ENCODE data around the gene CFAP300. TPM values are rescaled to one million over a fixed set of nuclear protein-coding genes. Genes with fewer than 3 reads are reported as not detected.

Gene CFAP300
- total RNA-seq, 2 donors from 2014 or later: not detected

- Mint-ChIP-seq H3K4me3 (no peak overlapping the region), H3K36me3 (ENCODE audit: insufficient read depth in 2 of 2) (no peaks in the 10 kb centered on the region), H3K27ac (no peak overlapping the region), H3K9me3 (no peaks in the 10 kb centered on the region), H3K27me3 (ENCODE audit: low read depth) (peaks cover 14% of the 10 kb centered on the region), H3K4me1 (ENCODE audit: low read depth) (no peaks in the 10 kb centered on the region)
- DNase-seq (no peak), ATAC-seq (replicated peaks in 1 of 2) (no peak)
These were observed 52.5 kb downstream of the CFAP300 start for GRCh38 chr11:102099755-102100154.

GRCh38 chr11:102108734-102109440 is 61.6 kb downstream of the CFAP300 start:
- no peak for DNase-seq
- H3K4me3 Mint-ChIP-seq: peak overlapping the region; percentile 94 to 97
- no peak overlapping the region for H3K27ac Mint-ChIP-seq
- peaks cover 10% of the 10 kb centered on the region for H3K4me1 Mint-ChIP-seq (ENCODE audit: low read depth)
- no peaks in the 10 kb centered on the region for H3K9me3 Mint-ChIP-seq
- peaks cover 57% of the 10 kb centered on the region for H3K27me3 Mint-ChIP-seq (ENCODE audit: low read depth)
- ATAC-seq (replicated peaks in 1 of 2): no peak
- peaks cover 2% of the 10 kb centered on the region in 2 donors for H3K36me3 Mint-ChIP-seq (ENCODE audit: insufficient read depth in 2 of 2)

- H3K36me3 Mint-ChIP-seq (ENCODE audit: insufficient read depth in 2 of 2): peaks cover 2% of the 10 kb centered on the region in 2 donors
- no peaks in the 10 kb centered on the region for H3K9me3 Mint-ChIP-seq
- ATAC-seq (replicated peaks in 1 of 2): peak; percentile 77 to 83
- H3K4me3 Mint-ChIP-seq: peak within 1 kb of the TSS; percentile 94 to 97
- H3K27me3 Mint-ChIP-seq (ENCODE audit: low read depth): peaks cover 53% of the 10 kb centered on the region
- DNase-seq: peak; percentile 73 to 74
- peaks cover 10% of the 10 kb centered on the region for H3K4me1 Mint-ChIP-seq (ENCODE audit: low read depth)
- H3K27ac Mint-ChIP-seq: peak within 1 kb of the TSS; percentile 44
These were observed 62.9 kb downstream of the CFAP300 start, which contains the start of gene YAP1 for GRCh38 chr11:102109896-102110760. TSS of gene YAP1 (plus strand) at chr11:102110447. CDS start at chr11:102110849, 402 bp downstream.

GRCh38 chr11:102110761-102111010 is 63.4 kb downstream of the CFAP300 start:
- H3K36me3 Mint-ChIP-seq (ENCODE audit: insufficient read depth in 2 of 2): peaks cover 2% of the 10 kb centered on the region in 2 donors
- no peak overlapping the region for H3K27ac Mint-ChIP-seq
- DNase-seq (peak in 1 of 2 donors; percentile 14), ATAC-seq (replicated peaks in 1 of 2) (peak; percentile 43 to 56)
- H3K27me3 Mint-ChIP-seq (ENCODE audit: low read depth): peaks cover 56% of the 10 kb centered on the region
- H3K4me3 Mint-ChIP-seq: peak overlapping the region in 1 of 2 donors; percentile 81
- no peaks in the 10 kb centered on the region for H3K9me3 Mint-ChIP-seq
- H3K4me1 Mint-ChIP-seq (ENCODE audit: low read depth): peaks cover 10% of the 10 kb centered on the region

GRCh38 chr11:102111011-102111786 is 64.0 kb downstream of the CFAP300 start:
- Mint-ChIP-seq H3K4me3 (peak overlapping the region; percentile 81 to 82), H3K9me3 (no peaks in the 10 kb centered on the region), H3K36me3 (ENCODE audit: insufficient read depth in 2 of 2) (peaks cover 2% of the 10 kb centered on the region in 2 donors), H3K27ac (no peak overlapping the region), H3K4me1 (ENCODE audit: low read depth) (peaks cover 10% of the 10 kb centered on the region), H3K27me3 (ENCODE audit: low read depth) (peaks cover 61% of the 10 kb centered on the region)
- peak in 1 of 2 donors; percentile 51 for ATAC-seq (replicated peaks in 1 of 2)
- peak; percentile 21 to 23 for DNase-seq

GRCh38 chr11:102111787-102112508 is 64.7 kb downstream of the CFAP300 start:
- H3K36me3 Mint-ChIP-seq (ENCODE audit: insufficient read depth in 2 of 2): peaks cover 2% of the 10 kb centered on the region in 2 donors
- ATAC-seq (replicated peaks in 1 of 2): peak; percentile 32 to 49
- H3K27me3 Mint-ChIP-seq (ENCODE audit: low read depth): peaks cover 68% of the 10 kb centered on the region
- H3K9me3 Mint-ChIP-seq: no peaks in the 10 kb centered on the region
- peak; percentile 5 to 7 for DNase-seq
- peak overlapping the region; percentile 81 to 82 for H3K4me3 Mint-ChIP-seq
- no peak overlapping the region for H3K27ac Mint-ChIP-seq
- H3K4me1 Mint-ChIP-seq (ENCODE audit: low read depth): peaks cover 10% of the 10 kb centered on the region

GRCh38 chr11:102112509-102112821 is 65.2 kb downstream of the CFAP300 start:
- Mint-ChIP-seq H3K4me3 (peak overlapping the region; percentile 13 to 20), H3K27ac (no peak overlapping the region), H3K9me3 (no peaks in the 10 kb centered on the region), H3K4me1 (ENCODE audit: low read depth) (peaks cover 10% of the 10 kb centered on the region), H3K27me3 (ENCODE audit: low read depth) (peaks cover 69% of the 10 kb centered on the region), H3K36me3 (ENCODE audit: insufficient read depth in 2 of 2) (peaks cover 2% of the 10 kb centered on the region in 2 donors)
- DNase-seq: no peak
- no peak for ATAC-seq (replicated peaks in 1 of 2)

- H3K4me3 Mint-ChIP-seq: no peak overlapping the region
- ATAC-seq (replicated peaks in 1 of 2): no peak
- H3K4me1 Mint-ChIP-seq (ENCODE audit: low read depth): peaks cover 10% of the 10 kb centered on the region
- peaks cover 73% of the 10 kb centered on the region for H3K27me3 Mint-ChIP-seq (ENCODE audit: low read depth)
- H3K27ac Mint-ChIP-seq: no peak overlapping the region
- H3K9me3 Mint-ChIP-seq: no peaks in the 10 kb centered on the region
- DNase-seq: no peak
- peaks cover 2% of the 10 kb centered on the region in 2 donors for H3K36me3 Mint-ChIP-seq (ENCODE audit: insufficient read depth in 2 of 2)
These were observed 66.8 kb downstream of the CFAP300 start for GRCh38 chr11:102114032-102114431.

GRCh38 chr11:102115557-102115956 is 68.3 kb downstream of the CFAP300 start:
- ATAC-seq (replicated peaks in 1 of 2) (no peak), DNase-seq (no peak)
- Mint-ChIP-seq H3K27ac (no peak overlapping the region), H3K27me3 (ENCODE audit: low read depth) (peaks cover 63% of the 10 kb centered on the region), H3K4me3 (no peak overlapping the region), H3K36me3 (ENCODE audit: insufficient read depth in 2 of 2) (no peaks in the 10 kb centered on the region), H3K9me3 (no peaks in the 10 kb centered on the region), H3K4me1 (ENCODE audit: low read depth) (peaks cover 10% of the 10 kb centered on the region)

- no peaks in the 10 kb centered on the region for H3K36me3 Mint-ChIP-seq (ENCODE audit: insufficient read depth in 2 of 2)
- peaks cover 9% of the 10 kb centered on the region for H3K4me1 Mint-ChIP-seq (ENCODE audit: low read depth)
- DNase-seq (no peak), ATAC-seq (replicated peaks in 1 of 2) (no peak)
- H3K9me3 Mint-ChIP-seq: no peaks in the 10 kb centered on the region
- H3K4me3 Mint-ChIP-seq: no peak overlapping the region
- H3K27ac Mint-ChIP-seq: no peak overlapping the region
- peaks cover 61% of the 10 kb centered on the region for H3K27me3 Mint-ChIP-seq (ENCODE audit: low read depth)
These were observed 69.4 kb downstream of the CFAP300 start for GRCh38 chr11:102116453-102117205.

GRCh38 chr11:102117472-102118113 is 70.4 kb downstream of the CFAP300 start:
- peaks cover 51% of the 10 kb centered on the region for H3K27me3 Mint-ChIP-seq (ENCODE audit: low read depth)
- H3K4me1 Mint-ChIP-seq (ENCODE audit: low read depth): no peaks in the 10 kb centered on the region

GRCh38 chr11:102118937-102119336 is 71.7 kb downstream of the CFAP300 start:
- Mint-ChIP-seq H3K27me3 (ENCODE audit: low read depth) (peaks cover 40% of the 10 kb centered on the region), H3K4me3 (no peak overlapping the region), H3K36me3 (ENCODE audit: insufficient read depth in 2 of 2) (no peaks in the 10 kb centered on the region), H3K4me1 (ENCODE audit: low read depth) (no peaks in the 10 kb centered on the region), H3K9me3 (no peaks in the 10 kb centered on the region), H3K27ac (no peak overlapping the region)
- no peak for ATAC-seq (replicated peaks in 1 of 2)
- DNase-seq: no peak

More at GRCh38 chr11:102117472-102118113, 70.4 kb downstream of the CFAP300 start:
- no peak for ATAC-seq (replicated peaks in 1 of 2)
- DNase-seq: no peak
- no peaks in the 10 kb centered on the region for H3K36me3 Mint-ChIP-seq (ENCODE audit: insufficient read depth in 2 of 2)
- H3K9me3 Mint-ChIP-seq: no peaks in the 10 kb centered on the region
- no peak overlapping the region for H3K4me3 Mint-ChIP-seq
- no peak overlapping the region for H3K27ac Mint-ChIP-seq
